Ishikawa (cell line): Measurements from ENCODE around the gene WDR6.

ENCODE experiments used
- CEBPB ChIP-seq: IDR thresholded peaks from 2 replicates; pipeline ENCODE4 v1.6.1; 2012
- CREB1 ChIP-seq: IDR thresholded peaks from 2 replicates; pipeline ENCODE4 v1.6.1; 2012; ENCODE audit warnings: low read depth
- EGR1 ChIP-seq: IDR thresholded peaks from 2 replicates; pipeline ENCODE4 v1.6.1; 2012
- EP300 ChIP-seq: IDR thresholded peaks from 2 replicates; pipeline ENCODE4 v1.6.1; 2012; ENCODE audit warnings: borderline replicate concordance
- FOXM1 ChIP-seq: IDR thresholded peaks from 2 replicates; pipeline ENCODE4 v1.6.1; 2012; ENCODE audit warnings: low read depth, borderline replicate concordance
- NFIC ChIP-seq: IDR thresholded peaks from 2 replicates; pipeline ENCODE4 v1.6.1; 2012
- RAD21 ChIP-seq: IDR thresholded peaks from 2 replicates; pipeline ENCODE4 v1.6.1; 2012; ENCODE audit warnings: low read depth
- REST ChIP-seq: IDR thresholded peaks from 2 replicates; pipeline ENCODE4 v1.6.1; 2012; ENCODE audit warnings: low read depth, mild to moderate bottlenecking
- TAF1 ChIP-seq: IDR thresholded peaks from 2 replicates; pipeline ENCODE4 v1.6.1; 2012; ENCODE audit warnings: low read depth, mild to moderate bottlenecking
- TCF12 ChIP-seq: IDR thresholded peaks from 2 replicates; pipeline ENCODE4 v1.6.1; 2012; ENCODE audit warnings: low read depth
- TEAD4 ChIP-seq: IDR thresholded peaks from 2 replicates; pipeline ENCODE4 v1.6.1; 2012
- USF1 ChIP-seq: IDR thresholded peaks from 2 replicates; pipeline ENCODE4 v1.6.1; 2012
- YY1 ChIP-seq: IDR thresholded peaks from 2 replicates; pipeline ENCODE4 v1.6.1; 2012; ENCODE audit warnings: low read depth
- ZBTB7A ChIP-seq: IDR thresholded peaks from 2 replicates; pipeline ENCODE4 v1.6.1; 2012; ENCODE audit warnings: low read depth
- TF ChIP-seq, protein P1 (sequence below): IDR thresholded peaks from 2 replicates; pipeline ENCODE4 v1.6.1; 2012

The WDR6 gene

DNA sequence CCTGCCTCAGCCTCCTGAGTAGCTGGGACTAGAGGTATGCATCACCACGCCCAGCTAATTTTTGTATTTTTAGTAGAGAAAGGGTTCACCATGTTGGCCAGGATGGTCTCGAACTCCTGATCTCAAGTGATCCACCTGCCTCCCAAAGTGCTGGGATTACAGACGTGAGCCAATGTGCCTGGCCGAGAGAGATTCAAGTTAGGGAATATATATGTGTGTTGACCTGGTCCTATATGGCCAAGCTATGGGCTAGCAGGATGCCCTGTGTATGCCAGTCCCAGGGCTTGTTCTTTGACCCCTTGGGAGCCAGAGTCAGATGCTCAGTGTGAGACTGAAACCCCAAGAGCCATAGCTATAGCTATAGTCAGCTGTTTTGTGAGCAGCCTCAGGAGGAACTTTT is 16.6 kb downstream of the WDR6 start:
- TF ChIP-seq, protein P1, sequence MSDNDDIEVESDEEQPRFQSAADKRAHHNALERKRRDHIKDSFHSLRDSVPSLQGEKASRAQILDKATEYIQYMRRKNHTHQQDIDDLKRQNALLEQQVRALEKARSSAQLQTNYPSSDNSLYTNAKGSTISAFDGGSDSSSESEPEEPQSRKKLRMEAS, result no peak

GRCh38 chr3:49024449-49024848 is 17.3 kb downstream of the WDR6 start:
- TF ChIP-seq CEBPB (no peak), USF1 (no peak), YY1 (no peak)

DNA sequence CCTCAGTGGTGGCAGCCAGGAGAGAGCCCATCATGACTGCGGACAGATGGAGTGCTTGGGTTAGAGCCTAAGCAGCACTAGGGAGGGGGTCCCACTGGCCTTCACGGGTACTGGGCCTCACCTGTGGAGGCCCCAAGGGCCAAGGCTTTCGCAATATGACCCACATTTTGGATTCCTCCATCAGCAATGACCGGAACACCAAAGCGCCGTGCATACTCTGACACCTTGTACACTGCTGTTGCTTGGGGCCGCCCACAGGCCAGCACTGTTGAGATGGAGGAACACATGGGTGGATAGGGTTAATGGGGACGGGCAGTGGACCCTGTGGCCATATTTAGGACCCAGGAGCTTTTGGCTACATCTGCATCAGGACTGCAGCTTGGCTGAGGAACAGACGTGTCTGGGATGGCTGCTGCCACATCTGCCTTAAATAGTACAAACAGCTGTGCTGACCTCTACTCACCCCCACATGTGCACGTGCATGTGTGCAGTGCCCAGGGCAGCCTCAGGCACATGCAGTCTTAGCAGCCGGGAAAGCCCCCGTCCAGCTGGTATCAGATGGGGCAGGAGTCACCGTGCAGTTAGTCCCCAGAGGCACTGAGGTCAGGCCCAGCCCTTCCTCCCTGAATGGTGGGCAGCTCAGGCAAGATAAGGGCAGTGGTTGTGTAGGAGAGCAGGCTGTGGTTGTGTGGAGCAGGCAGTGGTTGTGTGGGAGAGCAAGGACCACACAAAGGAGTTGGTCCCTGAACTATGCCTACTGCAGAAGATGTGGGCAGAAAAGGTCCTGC is 18.0 kb downstream of the WDR6 start:
- TF ChIP-seq EGR1, result no peak
- no peak for TF ChIP-seq REST
- TF ChIP-seq RAD21, result no peak
- TF ChIP-seq FOXM1, result no peak
- TF ChIP-seq TCF12, result no peak
- TF ChIP-seq TAF1, result no peak
- no peak for TF ChIP-seq USF1
- TF ChIP-seq CEBPB, result no peak
- no peak for TF ChIP-seq TEAD4
- TF ChIP-seq NFIC, result no peak
- TF ChIP-seq EP300, result no peak
- TF ChIP-seq CREB1, result no peak
- TF ChIP-seq YY1, result no peak
- TF ChIP-seq, protein P1, result no peak
- no peak for TF ChIP-seq ZBTB7A

GRCh38 chr3:49025793-49026520 is 18.8 kb downstream of the WDR6 start:
- TF ChIP-seq RAD21 (no peak), TAF1 (no peak), REST (no peak), ZBTB7A (no peak), YY1 (no peak), EP300 (no peak), TEAD4 (no peak), NFIC (no peak), CEBPB (no peak), FOXM1 (no peak), USF1 (no peak), TCF12 (no peak), EGR1 (no peak)

- TF ChIP-seq EP300 (no peak), ZBTB7A (no peak), TAF1 (no peak), RAD21 (no peak)
Measured at GRCh38 chr3:49026536-49026935, 19.3 kb downstream of the WDR6 start.

DNA sequence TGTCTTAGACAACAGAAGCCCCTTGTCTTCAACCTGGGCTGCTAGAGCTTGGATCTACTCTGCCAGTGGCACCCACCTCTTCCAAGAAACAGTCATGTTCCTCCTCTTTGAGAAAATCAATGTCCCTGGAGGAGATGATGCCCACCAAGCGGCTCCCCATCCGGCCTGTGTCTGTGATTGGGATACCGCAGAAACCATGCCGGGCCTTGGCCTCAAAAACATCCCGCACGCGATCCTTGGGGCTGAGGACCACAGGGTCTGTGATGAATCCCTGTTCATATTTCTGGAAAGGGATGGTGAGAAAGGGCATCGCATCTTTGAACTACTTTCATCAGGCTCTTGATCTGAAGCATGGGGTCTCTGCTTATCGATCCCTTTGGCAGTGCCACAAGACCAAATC is 20.4 kb downstream of the WDR6 start:
- TF ChIP-seq EGR1 (no peak), NFIC (no peak), RAD21 (no peak), YY1 (no peak), TCF12 (no peak), USF1 (no peak), TEAD4 (no peak), CEBPB (no peak), TAF1 (no peak), EP300 (no peak), FOXM1 (no peak)
